GM18526 (cell line): ENCODE data around the gene ZNF318.

ENCODE experiments used
- POLR2A ChIP-seq: IDR thresholded peaks from 3 replicates; pipeline ENCODE4 v1.6.1; 2011; ENCODE audit not compliant: insufficient read length; ENCODE audit errors: extremely low read depth

Gene ZNF318, protein sequence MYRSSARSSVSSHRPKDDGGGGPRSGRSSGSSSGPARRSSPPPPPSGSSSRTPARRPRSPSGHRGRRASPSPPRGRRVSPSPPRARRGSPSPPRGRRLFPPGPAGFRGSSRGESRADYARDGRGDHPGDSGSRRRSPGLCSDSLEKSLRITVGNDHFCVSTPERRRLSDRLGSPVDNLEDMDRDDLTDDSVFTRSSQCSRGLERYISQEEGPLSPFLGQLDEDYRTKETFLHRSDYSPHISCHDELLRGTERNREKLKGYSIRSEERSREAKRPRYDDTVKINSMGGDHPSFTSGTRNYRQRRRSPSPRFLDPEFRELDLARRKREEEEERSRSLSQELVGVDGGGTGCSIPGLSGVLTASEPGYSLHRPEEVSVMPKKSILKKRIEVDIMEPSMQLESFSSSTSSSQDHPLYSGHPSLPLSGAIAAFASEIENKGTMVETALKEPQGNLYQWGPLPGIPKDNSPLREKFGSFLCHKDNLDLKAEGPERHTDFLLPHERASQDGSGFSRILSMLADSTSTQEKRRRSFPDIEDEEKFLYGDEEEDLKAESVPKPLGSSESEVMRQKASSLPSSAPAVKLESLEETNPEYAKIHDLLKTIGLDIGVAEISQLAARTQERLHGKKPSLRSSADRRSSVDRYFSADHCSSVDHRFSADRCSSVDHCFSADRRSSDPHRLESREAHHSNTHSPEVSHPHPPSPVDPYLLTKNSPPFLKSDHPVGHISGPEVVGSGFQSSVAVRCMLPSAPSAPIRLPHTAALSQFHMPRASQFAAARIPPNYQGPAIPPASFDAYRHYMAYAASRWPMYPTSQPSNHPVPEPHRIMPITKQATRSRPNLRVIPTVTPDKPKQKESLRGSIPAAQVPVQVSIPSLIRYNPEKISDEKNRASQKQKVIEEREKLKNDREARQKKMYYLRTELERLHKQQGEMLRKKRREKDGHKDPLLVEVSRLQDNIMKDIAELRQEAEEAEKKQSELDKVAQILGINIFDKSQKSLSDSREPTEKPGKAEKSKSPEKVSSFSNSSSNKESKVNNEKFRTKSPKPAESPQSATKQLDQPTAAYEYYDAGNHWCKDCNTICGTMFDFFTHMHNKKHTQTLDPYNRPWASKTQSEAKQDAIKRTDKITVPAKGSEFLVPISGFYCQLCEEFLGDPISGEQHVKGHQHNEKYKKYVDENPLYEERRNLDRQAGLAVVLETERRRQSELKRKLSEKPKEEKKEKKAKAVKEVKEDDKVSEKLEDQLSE (N-terminal part only)

DNA sequence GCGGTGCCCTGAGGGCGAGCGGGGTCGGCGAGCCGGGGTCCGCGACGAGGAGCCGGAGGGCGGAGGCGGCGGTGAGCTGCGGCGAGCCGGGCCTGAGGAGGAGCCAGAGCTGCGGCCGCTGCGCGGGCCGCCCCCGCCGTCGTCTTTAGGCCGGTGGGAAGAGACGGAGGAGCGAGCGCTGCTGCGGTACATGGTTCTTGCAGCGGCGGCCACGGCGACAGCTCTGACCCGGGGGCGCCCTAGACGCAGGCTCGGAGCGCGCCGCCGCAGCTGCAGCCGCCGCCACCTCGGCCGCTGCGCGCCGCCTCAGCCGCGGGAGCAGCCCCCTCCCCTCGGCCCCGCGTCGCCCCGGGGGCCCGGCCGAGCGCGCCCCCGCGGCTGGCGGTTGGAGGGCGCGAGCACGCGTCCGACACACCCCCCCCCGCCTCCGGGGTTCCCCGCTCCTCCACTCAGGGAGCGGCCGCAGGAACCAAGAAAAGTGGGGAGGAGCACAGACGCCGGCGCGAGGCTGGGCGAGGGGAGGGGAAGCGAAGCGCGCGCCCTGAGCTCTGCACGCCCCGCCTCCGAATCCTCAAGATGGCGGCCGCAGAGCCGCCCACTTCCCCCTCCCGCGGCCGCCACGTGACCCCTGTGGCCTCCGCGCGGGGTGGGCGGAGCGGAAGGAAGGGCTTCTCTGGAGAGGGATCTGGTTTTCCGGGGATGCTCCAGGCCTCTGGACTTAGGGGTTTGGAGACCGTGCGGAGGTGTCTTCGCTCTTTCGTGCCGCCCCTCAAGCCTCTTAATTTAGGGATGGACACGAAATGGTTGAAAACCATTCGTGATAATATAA is at the start of gene ZNF318:
Gene ZNF318 (minus strand): TSS at position 474 of the 829 bp plus-strand sequence. CDS start 282 bp downstream, at position 192.
- TF ChIP-seq POLR2A: peak; percentile 54

DNA sequence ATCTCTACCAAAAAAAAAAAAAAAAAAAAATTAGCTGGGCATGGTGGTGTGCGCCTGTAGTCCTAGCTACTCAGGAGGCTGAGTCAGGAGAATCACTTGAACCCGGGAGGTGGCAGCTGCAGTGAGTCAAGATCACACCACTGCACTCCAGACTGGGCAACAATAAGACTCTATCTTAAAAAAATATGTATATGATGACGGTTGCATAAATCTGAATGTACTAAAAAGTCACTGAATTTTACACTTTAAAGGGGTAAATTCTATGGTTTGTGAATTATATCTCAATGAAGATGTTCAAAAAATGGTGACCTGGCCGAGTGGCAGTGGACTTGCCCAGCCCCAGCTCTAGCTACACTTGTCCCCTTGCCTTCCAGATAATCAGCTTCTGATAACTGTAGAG is 47.5 kb upstream of the ZNF318 start:
- no peak for TF ChIP-seq POLR2A

DNA sequence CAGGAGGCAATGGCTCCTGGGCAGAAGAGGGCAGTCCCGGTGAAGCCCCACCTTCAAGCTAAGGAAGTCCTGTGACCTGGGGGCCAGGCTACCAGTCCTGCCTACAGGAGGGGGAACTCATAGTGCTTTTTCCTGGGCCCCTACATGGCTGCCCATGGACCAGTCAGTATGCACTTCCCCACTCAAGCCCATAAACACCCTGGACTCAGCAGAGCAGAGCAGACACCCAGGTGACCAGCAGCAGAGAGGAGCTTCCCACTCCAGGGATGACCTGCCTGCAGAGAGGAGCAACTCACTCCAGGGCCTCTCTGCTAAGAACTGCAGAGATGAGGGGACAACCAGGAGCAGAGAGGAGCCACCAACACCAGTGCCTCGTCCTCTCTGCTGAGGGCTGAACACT is 43.6 kb upstream of the ZNF318 start:
- TF ChIP-seq POLR2A: no peak

DNA sequence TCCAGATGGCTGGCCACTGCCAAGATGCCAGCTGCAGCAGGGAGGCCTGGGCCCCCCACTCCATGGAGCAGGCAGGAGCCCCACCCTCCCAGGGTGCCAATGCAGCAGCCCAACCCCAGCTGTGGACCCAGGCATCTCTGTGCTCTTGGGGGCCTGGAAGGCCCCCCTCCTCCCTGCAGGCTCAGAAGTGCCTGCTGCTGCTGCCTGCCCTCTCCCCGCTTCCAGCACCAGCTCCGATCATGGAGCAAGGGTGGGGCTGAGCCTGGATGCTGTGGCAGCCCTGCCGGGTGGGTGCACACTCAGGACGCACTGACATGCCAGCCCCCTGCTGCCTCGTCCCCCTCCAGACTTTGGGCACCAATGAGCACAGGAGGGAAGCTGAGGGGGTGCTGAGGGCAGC is 43.1 kb upstream of the ZNF318 start:
- no peak for TF ChIP-seq POLR2A

DNA sequence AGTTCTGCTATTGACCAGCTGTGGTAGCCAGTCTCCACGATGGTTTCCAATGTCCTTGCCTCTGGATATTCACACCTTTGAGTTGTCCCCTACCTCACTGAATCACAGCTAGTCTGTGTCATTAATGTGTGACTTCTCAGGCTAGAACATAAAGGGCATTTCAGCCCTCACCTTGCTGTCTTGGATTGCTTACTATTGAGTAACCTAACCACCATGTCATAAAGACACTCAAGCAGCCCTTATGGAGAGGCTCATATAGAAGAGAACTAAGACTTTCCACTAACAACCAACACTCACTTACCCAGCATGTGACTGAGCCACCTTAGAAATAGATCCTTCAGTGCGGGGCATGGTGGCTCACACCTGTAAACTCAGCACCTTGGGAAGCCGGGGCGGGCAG is 38.8 kb upstream of the ZNF318 start:
- no peak for TF ChIP-seq POLR2A

DNA sequence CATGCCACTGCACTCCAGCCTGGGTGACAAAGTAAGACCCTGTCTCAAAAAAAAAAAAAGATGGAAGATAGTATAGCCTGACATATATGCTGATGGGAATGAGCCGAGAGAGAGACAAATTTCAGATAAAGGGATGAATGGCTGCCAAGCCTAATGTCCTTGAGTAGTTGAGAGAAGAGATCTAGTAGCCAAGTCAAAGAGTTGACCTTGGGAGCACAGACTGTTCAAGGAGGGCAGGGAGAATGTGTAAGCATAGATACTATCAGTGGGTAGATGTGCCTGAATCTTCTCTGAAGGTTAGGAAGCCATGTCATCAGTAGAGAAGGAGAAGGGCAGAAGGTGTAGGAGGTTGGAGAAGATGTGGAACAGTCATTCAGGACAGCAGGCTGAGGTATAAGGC is 37.8 kb upstream of the ZNF318 start:
- no peak for TF ChIP-seq POLR2A

DNA sequence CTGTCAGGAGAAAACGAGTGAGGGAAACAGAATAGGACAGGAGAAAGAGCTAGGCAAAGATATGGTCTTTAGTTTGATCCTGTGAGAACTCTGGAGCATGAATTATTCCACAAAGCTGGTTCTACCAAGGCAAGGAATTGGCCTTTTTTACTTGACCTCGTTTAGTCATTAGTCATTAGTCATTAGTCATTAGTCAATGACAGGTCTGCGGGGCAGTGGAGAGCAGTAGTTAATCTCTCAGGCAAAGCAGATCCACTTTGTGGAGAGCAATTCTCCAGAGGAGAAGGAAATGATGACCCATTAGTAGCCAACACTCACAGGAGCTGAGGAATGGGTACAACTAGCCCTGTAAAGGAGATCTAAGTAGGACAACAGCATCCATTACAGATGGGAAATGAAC is 35.9 kb upstream of the ZNF318 start:
- no peak for TF ChIP-seq POLR2A

DNA sequence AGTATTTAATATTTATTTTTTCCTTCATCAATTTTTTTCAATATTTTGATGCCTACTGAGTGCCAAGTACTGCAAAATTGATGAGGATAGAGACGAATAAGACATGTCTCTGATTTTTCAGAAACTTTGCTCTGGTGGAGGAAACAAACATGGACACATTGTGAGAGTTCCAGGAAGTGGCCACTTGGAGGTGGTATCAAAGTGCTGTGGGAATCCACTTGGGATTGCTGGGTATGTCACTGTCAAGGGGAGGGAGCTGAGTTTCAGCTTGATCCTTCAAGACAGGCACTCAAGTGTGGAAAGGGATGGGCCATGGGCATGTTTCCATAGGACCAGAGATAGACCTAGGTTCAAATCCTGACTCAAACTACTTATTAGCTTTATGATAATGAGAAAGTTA is 33.4 kb upstream of the ZNF318 start:
- TF ChIP-seq POLR2A: no peak

DNA sequence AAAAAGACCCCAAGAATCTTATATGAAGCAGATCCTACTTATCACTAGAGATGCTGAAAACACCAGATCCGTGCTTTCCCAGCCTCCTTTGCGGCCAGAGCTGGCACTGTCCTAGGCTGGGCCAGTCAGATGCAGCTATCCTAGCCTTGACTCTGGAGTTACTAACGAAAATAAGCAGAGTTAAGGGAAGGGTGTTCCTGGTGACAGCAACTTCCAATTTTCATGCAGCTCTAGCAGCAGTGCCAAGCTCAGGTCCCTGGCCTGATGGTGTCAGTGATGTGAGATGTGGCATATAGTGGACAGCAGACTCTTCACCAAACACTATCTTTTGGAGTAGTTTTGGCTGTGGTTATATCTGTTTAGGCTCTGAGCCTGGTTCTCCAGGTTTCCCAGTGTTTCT is 32.3 kb upstream of the ZNF318 start:
- no peak for TF ChIP-seq POLR2A

DNA sequence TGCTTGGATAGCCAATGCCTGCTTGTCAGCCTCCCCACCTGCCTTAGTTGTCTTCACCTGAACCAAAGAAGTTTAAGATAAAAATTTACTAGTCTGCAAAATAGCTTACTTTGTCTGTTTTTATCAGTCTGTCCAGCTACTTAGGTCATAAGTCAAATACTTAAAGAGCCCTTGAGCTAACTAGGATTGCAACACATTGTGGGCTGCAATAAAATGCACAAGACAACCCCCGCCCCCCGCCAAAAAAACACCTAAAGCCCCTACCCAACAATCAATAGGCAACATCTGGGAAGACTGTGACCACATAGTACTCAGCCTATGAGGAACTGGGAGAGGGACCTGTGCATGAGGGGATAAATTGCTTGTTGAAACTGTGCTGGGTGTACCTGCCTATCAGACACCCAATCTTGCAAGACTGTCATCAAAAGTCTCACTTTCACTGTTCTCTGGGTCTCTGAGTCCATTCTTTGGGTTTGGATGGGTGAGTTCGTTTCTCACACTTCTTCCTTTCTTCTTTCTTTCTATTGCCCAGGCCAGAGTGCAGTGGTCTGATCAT is 30.6 kb upstream of the ZNF318 start:
- TF ChIP-seq POLR2A: no peak

DNA sequence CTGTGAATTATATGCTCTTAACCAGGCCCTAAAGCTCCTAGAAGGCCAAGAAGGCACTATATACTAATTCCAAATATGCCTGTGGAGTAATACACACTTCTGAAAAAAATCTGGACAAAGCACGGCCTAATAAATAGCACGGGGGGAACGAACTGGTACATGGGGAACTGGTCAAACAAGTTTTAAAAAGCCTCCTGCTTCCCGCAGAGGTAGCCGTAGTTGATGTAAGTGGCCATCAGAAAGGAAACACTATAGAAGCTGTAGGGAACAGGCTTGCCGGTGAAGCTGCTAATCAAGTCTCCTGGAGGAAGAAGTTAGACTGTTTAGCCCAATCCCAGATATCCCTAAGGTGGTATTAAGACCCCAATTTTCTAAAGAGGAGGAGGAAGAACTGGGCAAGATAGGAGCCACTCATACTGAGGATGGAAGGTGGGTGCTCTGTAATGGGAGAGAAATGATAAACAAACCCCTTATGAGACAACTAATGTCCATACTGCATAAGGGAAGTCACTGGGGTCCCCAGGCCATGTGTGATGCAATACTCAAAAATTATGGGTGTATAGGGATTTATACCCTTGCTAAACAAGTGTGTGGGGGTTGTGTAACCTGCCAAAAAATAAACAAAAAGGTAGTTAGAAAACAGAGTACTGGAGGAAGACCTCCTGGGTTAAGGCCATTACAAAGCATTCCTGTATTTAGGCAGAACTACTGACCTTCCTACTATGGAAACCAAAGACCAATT is 27.1 kb upstream of the ZNF318 start:
- no peak for TF ChIP-seq POLR2A

DNA sequence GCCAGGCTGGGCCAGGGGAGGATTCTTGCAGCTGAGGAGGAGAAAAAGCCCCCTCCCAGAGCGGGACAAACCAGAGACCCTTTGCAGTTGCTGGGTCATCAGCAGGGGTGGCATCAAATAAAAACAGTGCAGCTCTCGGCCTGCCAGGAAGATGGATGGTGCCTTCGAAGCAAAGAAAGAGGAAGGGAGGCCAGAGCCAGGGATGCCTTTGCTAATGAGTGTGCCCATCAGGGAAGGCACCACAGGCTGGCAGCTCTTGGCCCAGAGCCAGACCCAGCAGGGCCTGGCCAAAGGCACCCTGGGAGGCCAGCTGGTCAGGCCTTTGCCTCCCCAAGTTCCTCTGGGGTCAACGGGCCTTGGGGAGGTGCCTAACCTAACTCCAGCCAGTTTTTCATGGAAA is 26.3 kb upstream of the ZNF318 start:
- no peak for TF ChIP-seq POLR2A

DNA sequence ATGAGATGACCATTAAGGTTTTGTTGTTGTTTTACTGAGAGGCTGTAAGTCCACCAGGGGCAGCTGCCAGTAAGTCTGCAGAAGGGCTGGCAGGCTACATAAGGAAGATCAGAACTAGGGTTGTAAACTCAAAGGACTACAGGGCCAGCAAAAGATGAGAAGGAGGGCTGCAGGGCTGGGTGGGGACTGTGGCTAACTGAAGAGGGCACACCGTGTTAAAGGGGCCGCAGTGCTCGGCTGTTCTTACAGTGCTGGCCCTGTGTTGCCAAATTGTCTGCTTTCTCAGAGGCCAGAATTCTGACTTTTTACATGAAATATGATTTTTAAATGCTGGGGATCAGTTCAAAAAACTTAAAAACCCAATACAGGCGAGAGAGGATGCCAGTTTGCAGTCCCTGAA is 25.5 kb upstream of the ZNF318 start:
- no peak for TF ChIP-seq POLR2A

DNA sequence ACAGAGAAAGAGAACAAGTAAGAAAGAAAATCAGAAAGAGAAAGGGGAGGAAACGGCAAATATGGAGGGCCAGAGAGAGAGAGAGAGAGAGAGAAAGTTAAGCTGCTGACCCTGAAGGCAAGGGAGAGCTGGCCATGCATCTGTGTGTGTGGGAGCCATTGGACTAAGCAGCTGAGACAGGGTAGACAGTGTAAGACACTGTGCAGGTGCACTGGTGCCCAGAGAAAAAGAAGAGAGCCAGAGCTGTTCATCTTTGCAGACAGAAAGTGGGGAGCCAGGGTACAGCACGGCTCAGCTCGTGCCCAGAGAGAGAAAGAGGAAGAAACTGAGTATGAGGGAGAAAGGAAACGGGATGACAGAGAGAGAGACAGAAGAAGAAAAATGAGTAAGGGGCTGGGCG is 24.2 kb upstream of the ZNF318 start:
- TF ChIP-seq POLR2A: no peak
